Hepatocyte (in vitro differentiated cells): ENCODE data around the gene TMEM164.

ENCODE experiments used
- CTCF ChIP-seq: fragments of 200-600 bp; sonication (generic); IDR thresholded peaks from 2 replicates; pipeline ENCODE4 v1.5.1; 2016; ENCODE audit warnings: antibody characterized with exemption, mild to moderate bottlenecking; ENCODE audit not compliant: poor library complexity
- EZH2 ChIP-seq: fragments of 200-600 bp; sonication (generic); IDR thresholded peaks from 2 replicates; pipeline ENCODE4 v1.6.1; 2016; ENCODE audit warnings: antibody characterized with exemption, mild to moderate bottlenecking, borderline replicate concordance

GRCh38 chrX:110038900-110039299 lies 36.0 kb downstream of the TMEM164 start:
- no peak for TF ChIP-seq CTCF
- TF ChIP-seq EZH2: no peak
